ENCODE measurements around the gene UBL4A.
"Not testable (repeated sequence)": the region's sequence is repeated elsewhere in the genome, so short reads cannot be mapped to it uniquely, and the experiment has no call there.

The UBL4A gene

DNA sequence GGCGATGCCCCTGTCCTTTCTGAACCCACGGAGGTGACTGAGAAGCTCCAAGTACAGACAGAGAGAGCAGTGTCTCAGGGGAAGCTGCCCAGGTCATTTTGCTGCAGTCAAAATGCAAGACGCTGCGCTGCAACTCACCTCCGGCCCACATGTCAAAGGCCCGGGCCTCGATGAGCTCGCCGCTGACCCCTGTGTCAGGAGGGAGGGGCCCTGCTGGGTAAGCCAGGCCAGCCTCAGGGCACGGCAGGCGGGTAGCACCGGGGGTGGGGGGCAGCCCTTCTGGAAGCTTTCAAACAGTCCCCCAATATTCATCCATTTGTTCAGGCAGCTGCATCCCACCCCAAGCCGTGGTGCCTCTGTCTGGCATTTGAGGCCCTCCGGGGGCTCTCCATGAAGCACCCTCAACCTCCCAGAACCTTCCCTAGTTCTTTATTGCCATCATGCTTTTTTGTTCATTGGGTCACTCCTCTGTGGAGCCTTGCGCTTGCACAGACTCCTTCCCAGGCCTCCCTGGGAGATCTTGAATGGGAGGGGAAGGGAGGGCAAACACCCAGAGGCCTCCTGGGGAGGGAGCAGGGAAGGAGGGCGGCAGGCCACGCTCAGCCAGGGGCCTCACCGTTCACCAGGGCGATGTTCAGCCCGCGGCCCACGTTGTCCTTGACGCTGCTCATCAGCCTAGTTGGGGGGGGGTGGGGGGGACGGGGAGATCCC is 21.4 kb upstream of the UBL4A start:
- no peak for DNase-seq

DNA sequence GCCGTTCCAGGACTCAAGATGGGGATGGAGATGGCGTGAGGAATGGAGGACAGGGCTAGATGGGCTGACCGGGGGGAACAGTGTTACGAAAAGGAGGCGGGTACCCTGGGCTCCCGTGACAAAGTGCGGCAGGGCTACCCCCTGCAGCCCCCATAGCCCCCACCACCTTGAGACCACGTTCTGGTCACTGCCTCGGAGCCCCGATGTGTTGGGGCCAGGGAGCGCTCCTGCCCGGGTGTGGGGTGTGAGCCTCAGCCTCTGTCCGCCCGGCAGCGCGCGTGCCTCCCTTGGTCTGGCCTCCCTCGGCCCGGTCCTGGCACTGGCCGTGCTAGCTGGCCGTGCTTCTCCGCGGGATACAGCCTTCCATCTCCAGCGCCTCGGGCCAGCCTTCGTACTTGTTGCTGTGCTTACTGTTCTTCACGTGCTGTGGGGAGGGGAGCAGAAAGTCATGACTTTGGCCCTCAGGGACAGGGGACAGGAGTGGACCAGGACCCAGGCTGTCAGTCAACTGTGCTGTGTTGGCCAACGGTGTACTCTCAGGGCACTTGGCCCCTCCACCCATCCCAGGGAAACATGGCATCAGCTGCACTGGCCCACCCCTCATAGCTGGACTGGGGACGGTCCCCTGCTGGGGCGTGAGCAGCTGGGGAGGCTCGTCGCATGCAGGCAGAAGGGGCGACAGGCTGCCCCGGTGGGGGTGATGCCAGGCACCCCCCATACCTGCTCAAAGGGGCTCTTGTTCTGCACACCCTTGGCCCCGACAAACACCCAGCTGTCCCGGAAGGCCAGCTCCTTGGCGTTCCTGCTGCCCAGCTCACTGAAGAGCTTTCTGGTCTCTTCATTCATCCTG is 20.3 kb upstream of the UBL4A start:
- no peak for DNase-seq

DNA sequence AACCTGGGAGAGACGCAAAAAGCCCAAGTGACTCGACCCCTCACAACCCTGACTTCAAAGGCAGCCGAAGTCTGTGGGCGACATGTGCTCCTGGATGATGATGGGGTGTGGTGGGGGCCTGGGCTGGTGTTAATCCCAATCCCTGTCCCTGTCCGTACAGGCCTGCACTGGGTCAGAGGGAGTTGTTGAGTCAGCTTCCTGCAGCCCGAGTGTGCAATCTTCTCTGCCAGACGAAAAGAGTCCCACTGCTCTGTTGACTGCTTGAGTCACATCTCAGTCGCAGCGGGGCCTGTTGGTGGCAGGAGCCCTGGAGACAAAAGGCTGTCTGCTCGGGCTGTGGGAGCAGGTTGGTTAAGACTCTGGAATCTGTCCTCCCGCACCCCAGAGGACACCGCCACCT is 19.3 kb upstream of the UBL4A start:
- no peak for DNase-seq

DNA sequence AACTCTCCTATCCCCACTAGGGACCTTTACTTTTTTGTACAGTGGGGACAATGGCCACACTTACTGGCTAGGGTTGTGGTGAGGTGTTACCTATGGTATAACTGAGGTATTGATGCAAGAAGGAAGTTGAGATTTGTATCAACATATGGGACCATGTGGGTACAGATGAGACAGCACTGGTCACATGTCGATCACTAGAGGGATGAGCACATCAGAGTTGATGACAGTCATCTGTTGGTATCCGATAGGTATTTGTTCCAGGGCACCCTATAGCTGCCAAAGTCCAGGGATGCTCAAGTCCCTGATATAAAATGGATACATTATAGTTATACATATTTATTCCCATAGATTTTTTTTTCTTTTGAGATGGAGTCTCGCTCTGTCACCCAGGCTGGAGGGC is 16.6 kb upstream of the UBL4A start:
- DNase-seq, result no peak

DNA sequence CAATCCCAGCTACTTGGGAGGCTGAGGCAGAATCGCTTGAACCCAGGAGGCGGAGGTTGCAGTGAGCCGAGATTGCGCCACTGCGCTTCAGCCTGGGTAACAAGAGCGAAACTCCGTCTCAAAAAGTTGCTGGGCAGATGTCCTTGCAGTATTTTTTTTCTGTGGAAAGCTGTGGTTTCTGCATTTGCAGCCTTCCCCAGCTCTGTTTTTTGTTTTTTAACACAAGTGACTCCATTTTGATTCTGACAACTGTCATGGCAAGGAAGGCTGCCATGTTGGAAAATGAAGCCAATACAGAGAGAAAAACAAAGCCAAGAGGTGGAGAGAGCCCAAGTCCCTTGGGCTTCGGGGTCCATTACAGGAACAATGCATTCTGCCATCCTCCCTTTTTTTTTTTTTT is 15.7 kb upstream of the UBL4A start:
- DNase-seq, result no peak

DNA sequence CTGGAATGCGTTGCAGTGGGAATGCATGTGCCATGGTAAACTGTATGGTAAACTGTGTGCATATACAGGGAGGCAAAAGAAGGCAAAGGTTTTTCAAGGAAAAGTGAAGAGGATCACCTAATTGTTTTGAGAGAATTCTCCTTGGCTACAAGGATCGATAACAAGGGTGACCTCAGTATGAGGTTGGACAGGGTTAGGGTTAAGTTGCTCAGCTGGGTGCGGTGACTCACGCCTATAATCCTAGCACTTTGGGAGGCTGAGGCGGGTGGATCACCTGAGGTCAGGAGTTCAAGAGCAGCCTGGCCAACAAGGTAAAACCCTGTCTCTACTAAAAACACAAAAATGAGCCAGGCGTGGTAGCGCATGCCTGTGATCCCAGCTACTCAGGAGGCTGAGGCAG is 15.0 kb upstream of the UBL4A start:
- DNase-seq, result not testable (repeated sequence)

DNA sequence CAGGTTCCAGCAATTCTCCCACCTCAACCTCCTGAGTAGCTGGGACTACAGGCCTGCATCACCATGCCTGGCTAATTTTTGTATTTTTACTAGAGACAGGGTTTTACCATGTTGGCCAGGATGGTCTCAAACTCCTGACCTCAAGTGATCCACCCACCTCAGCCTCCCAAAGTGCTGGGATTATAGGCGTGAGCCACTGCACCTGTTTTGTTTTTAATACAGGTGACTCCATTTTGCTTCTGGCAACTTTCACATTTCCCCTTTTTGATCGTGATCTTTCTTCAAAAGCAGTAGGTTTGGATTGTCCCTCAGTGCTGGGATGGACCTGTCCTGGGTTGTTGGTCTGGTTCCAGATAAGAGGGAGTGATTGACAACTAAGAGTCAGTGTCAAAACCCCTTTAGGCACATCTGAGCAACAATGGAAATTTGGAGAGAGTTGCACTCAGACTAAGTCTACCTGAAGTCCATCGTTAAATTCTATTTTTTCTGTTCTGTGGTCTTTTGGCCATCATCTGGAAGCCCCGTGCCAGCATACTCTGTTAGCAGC is 10.2 kb upstream of the UBL4A start:
- DNase-seq, result not testable (repeated sequence)

DNA sequence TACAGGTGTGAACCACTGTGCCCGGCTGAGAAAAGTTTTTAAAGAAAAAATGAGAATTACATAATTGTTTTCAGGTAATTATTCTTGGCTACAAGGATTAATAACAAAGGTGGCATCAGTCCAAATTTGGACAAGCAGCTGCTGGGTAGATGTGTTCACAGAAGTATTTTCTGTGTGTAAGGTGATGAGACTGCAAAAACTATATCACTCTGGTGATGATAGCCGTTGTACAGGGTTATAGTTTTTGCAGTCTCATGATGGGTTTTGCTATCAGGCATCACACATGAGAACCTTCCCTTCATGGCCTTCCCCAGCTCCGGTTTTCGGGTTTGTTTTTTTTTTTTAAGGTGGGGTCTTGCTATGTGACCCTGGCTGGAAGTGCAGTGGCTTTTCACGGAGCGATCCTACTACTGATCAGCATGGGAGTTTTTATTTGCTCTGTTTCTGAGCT is 9.1 kb upstream of the UBL4A start:
- DNase-seq, result no peak

DNA sequence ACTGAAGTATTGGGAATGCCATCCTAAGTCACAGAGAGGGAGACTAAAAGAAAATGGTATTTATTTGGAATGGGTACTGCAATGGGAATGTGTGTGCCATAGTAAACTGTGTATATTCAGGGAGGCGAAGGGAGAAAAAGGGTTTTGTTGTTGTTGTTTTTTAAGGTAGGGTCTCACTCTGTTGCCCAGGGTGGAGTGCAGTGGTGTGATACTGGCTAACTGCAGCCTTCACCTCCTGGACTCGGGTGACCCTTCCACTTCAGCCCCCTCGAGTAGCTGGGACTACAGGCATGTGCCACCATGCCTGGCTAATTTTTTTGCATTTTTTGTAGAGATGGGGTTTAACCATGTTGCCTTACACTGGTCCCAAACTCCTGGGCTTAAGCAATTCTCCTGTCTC is 8.3 kb upstream of the UBL4A start:
- no peak for DNase-seq

DNA sequence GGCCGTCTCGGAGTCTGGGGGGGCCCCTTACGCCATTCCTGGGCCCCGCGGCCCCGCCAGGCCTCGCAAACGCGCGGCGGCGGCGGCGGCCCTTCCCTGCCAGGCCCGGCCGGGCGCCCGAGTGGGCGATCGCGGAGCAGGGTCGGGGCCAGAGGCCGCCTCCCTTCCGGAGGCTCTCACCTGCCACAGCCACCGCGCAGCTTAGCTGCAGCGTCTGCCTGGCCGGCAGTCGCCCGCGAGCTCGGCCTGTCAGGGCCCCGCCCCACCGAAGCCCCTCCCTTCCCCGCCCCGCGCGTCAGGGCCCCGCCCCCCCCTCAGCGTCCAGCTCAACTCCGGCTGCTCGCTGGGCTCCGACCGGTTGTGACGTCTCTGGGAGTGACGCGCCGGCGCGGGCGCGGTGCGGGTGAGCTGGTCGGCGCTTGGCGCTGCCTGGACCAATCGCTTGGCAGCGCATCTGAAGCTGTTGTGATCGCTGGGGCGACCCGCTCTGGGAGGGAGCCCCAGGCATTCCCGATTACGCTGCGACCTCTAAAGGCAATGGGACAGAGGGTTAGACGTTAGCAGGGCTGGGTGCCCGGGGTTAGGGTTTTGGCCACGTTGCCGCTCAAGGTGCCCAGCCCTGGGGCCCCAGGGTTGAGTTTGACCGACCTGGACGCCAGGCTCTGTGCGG is 4.1 kb upstream of the UBL4A start, which contains the start of gene SLC10A3:
TSS of gene SLC10A3 (minus strand) at position 216 of the 670 bp plus-strand sequence. CDS start 1,689 bp downstream, outside the sequence.
- peak; percentile 90 to 97 (median 94) for DNase-seq

DNA sequence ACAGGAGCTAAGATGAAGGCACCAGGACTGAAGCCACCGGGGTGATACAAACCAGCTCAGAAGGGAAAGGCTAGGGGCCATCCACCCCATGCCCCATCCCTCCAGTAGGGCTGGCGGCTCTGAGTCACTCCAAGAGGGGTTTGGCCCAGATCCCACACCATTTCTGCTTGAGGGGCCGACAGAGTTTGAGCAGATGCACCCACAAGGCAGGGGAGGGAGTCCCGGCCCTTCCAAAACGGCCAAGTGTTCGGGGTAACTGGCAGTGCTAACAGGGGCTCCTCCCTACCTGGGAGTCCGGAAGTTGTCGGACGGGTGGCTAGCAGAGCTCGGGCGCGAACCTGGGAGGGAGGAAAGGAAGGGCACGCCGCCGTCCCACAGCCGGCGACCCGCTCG is 3.6 kb upstream of the UBL4A start:
- peak in 2 of 3 experiments; percentile 46 to 53 for DNase-seq

DNA sequence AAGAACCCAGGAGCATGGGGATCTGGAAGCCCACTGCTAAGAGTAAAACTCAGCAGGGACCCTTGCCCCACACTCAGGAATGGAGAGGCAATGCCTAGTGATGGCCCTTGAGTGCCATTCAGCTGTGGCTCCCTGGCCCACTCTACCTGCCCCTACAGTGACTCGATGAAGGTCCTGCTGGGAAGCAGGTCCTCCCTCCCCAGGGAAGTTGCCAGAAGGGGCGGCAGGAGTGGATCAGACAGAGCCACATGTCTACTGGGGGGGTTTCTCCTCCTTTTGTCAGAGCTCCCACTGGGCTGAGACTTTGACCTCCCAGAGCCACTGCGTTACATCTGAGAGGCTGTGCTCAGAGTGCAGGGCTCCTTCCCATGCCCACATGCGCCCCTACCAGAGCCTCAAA is 2.8 kb upstream of the UBL4A start:
- DNase-seq, result no peak

DNA sequence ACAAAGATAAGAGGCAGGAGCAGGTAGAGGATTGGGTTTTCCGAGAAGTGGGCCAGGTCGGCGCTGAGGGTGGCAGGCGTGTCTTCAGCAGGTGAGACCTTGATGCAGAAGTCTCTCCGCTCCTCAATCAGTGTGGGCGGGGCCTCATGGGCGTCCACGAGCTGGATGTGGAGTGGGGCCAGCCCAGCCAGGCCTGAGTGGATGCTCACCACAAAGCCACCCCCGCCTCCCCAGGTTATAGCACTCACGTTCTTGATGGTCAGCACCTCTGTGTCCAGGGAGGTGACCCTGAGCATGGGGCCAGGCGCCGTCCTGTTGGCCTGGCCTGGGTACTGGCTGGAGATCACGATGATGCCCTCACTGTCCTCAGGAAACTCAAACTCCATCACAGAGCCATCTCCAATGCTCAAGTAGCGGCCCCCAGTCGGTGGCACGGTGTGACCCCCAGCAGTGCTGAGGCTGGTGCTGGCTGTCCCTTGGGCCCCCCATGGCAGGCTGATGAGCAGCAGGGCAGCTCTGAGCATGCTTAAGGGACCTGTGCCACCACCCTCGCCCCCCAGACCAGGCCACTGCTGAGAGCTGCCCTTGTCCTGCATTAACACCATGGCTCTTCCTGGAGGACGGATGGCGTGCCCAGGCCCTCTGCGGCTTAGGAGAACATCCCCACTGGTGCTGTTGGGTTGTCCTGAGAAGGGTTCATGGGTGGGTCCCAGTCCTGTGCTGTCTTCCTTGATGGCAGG is 2.1 kb upstream of the UBL4A start:
- DNase-seq, result no peak

DNA sequence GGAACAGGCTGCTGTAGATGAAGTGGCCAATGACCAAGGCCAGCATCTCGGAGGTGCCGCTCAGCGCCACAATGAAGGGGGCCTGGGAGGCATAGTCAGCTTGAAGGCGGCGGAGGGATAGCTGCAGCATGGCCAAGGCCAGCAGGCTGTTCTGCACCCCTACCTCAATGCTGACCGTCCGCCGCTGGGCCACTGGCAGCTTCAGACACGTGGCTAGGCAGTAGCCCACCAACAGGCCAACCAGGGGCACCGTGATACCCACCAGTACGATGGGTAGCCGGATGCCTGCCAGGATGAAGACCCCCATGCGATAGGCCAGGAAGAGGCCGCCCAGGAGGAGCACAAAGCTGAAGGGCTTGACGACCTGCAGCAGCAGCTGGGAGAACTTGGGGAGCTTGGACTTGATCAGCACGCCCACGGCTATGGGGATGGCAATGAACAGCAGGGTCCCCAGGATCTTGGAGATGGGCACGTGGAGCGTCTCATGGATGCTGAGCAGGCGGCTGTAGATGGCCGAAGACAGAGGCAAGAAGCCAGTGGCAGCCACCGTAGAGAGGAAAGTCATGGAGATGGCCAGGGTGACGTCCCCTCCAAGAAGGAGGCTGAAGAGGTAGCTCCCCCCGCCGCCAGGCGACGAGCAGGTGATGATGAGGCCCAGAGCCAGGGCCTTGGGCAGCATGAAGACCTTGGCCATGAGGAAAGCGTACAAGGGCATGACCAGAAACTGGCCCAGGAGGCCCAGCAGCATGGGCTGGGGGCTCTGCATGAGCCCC is 1.3 kb upstream of the UBL4A start:
- no peak for DNase-seq

DNA sequence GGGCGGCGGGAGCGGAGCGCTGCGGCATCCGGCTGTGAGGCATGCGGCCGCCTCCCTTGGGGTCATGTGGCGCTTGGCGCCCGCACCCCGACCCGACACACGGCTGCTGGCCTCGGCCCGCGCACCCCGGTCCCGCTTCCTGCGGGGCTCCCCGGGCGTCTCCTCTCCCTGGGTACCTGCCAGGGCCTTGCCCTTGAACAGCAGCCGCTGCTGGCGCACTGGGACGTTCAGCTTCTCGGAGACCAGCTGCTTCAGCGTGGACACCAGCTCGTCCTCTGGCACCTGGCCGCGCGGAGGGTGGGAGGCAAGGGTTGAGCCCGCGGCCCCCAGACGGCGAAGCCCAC is 391 bp downstream of the UBL4A start:
- peak in 2 of 3 experiments; percentile 54 to 62 for DNase-seq

DNA sequence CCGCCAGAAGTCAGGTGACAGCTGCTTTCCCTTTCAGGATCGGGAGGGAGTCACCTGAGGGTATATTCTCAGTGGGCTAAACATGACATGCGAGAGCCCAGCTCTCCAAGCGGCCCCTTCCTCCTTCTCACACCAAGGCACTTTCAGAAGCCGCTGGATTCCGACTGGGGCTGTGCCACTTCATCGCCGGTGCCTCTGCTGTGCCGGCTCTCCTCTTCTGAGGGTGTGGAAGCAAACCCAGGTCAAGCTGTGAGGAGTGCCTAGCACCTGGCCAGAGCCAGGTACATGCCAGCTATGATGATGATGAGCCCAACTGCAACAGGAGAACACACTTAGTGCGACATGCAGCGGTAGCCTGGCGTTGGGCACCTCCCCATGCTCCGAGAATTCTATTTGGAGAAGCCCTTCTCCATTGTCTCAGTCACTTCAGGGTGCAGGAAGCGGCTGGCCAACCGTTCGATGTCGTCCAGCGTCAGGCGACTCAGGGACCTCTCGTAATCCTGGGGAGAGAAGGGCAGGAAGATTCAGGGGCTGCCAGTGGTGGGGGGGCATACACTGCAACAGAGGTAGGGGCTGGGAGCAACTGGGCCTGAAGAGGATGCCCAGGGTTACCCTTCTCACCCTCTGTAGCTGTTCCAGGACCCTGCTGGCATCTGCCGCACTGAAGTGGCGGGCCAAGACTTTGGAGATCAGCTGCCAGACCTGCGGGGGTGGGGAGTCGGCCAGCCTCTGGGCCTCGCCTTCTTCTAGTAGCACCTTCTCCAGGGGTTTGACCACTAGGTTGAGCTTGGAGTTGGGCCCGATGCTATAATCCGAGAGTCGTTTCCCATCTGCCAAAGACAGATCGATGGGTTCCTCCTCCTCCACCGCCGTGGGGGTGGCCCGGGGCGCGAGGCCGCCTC is 1.0 kb downstream of the UBL4A start:
- DNase-seq, result peak in 2 of 3 experiments; percentile 41 to 60

DNA sequence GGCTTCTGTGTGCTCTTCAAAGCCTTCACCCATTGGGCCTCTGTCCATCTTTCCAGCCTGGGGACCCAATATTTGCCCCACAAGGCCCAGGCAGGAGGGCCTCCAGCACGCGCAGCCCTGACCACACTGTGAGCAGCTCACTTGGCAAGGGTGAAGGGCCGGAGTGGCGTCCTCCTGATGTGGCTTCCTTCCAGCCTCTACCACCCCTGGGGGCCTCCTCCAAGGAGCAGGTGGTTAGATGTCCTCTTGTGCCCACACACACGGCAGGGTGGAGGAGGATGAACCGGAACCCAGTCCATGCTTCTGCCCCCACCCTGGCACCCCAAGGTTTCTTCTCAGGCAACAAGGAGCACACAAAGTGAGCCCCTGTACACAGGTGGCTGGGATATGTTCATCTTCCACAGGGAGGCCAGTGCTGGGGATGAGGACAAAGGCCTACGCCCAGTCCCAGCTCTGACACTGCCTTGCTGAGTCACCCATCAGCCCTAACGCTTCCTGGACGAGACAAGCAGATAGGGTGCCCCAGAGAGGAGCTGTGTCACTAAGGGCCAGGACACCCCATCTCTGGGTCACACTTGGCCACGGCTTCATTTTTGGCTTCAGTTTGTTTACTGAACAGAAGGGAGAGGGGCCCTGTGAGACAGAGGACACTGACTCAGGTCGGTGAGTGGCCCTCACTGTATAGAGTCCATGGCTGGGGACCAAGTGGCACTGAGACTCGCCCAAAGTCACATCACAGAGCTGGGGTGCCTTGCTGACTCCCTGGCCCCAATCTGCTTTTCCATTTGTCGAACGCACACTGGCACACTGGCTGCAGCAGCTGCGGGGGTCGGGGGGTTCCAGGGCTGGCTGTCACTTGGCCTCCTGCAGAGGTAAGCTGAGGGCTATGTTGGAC is 1.9 kb downstream of the UBL4A start:
- no peak for DNase-seq

DNA sequence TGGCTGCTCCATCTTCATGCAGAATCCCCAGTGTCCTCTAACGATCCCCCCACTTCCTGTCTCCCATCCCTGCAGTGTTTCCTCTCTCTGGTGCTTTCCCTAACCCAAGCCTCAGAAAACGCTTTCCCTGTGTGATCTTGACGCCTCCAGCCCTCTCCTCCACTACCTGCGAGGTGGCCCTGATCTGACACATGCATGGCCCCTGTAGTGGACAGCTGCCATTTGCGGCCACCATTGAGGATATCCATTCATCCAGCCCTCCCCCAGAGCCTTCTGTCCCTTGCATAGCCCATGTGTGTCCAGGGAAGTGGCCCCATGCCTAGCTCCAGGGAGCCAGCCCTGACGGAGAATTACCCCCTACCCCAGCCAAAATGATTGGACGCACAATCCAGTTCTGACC is 3.1 kb downstream of the UBL4A start:
- no peak for DNase-seq

DNA sequence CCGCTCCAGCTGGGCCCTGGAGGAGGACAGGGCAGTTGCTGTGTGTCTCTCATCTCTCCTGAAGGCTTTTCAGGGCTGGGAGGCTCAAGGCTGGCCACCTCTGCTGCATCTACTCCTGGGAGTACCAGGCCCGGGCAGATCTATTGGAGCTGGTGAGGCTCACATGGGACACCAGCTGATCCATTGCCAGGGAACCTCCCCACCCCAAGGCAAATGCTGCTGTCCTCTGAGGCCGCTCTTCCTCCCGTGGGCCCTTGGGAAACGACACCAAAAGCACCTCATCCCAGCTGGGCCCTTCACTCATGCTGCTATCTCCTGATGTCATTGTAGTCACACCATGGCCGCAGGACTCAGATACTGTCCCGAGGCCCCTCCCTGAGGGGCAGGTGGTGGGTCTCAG is 3.6 kb downstream of the UBL4A start:
- DNase-seq, result no peak
